Erythroblast (primary cell): ENCODE data around the gene TGM2.

Experiments
- GATA1 ChIP-seq: IDR thresholded peaks from 2 replicates; pipeline ENCODE4 v1.6.1; 2011; ENCODE audit warnings: low read depth, mild to moderate bottlenecking, control low read depth, low read length, moderate library complexity
- POLR2A ChIP-seq: IDR thresholded peaks from 2 replicates; pipeline ENCODE4 v1.6.1; 2011; ENCODE audit warnings: mild to moderate bottlenecking, low read length

DNA sequence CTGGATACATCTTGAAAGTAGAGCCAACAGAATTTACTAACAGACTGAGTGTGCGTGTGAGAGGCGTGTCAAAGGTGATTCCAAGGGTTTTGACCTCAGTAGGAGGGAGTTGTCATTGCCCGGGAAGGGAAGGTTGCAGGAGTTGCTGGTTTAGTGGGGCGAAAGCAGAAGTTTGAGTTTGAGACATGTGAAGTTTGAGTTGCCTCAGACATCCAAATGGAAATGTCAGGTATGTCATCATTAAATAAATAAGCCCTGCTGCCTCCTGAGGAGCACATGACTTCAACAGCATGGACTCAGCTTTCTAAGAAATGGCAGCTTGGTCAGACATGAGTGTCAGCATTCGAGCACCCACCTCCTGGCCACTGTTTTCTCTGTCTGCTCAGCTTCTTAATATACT lies 26.6 kb upstream of the TGM2 start:
- TF ChIP-seq POLR2A (no peak), GATA1 (no peak)
